HEK293T (cell line): ENCODE results near the gene RETREG2.

Experiments used
- CTCF ChIA-PET: fragments of 350-600 bp; formaldehyde crosslinking; extraction: SDS; loops from one replicate; lab custom pipeline; 2021; ENCODE audit warnings: antibody characterized with exemption, inconsistent platforms; lab: Yijun Ruan, JAX
- POLR2A ChIA-PET: fragments of 350-600 bp; formaldehyde crosslinking; extraction: SDS; loops from one replicate; lab custom pipeline; 2020; ENCODE audit warnings: antibody characterized with exemption, inconsistent platforms; lab: Yijun Ruan, JAX
- DNase-seq: peaks from one replicate; pipeline ENCODE4 v3.0.0; 2012; ENCODE audit warnings: mixed read lengths; ENCODE audit errors: extremely low spot score
- ARNT ChIP-seq: fragments of 450-650 bp; IDR thresholded peaks from 2 replicates; pipeline ENCODE4 v1.6.1; 2017; ENCODE audit warnings: mild to moderate bottlenecking
- BHLHE40 ChIP-seq: fragments of 450-650 bp; IDR thresholded peaks from 2 replicates; pipeline ENCODE4 v1.6.1; 2016; ENCODE audit warnings: mild to moderate bottlenecking, moderate library complexity, borderline replicate concordance
- CTBP1 ChIP-seq: fragments of 450-650 bp; IDR thresholded peaks from 2 replicates; pipeline ENCODE4 v1.6.1; 2016; ENCODE audit warnings: borderline replicate concordance
- ELF4 ChIP-seq: fragments of 450-650 bp; IDR thresholded peaks from 2 replicates; pipeline ENCODE4 v1.6.1; 2017; ENCODE audit warnings: antibody characterized with exemption
- FOXA1 ChIP-seq: fragments of 450-650 bp; IDR thresholded peaks from 2 replicates; pipeline ENCODE4 v1.6.1; 2016; ENCODE audit warnings: mild to moderate bottlenecking
- FOXK2 ChIP-seq: fragments of 450-650 bp; IDR thresholded peaks from 2 replicates; pipeline ENCODE4 v1.6.1; 2016; ENCODE audit warnings: mild to moderate bottlenecking
- FOXM1 ChIP-seq: fragments of 450-650 bp; IDR thresholded peaks from 2 replicates; pipeline ENCODE4 v1.6.1; 2017; ENCODE audit warnings: mild to moderate bottlenecking, borderline replicate concordance
- HDGF ChIP-seq: fragments of 450-650 bp; IDR thresholded peaks from 2 replicates; pipeline ENCODE4 v1.6.1; 2017; ENCODE audit warnings: antibody characterized with exemption, borderline replicate concordance
- L3MBTL2 ChIP-seq: fragments of 450-650 bp; conservative IDR thresholded peaks from 2 replicates; pipeline ENCODE4 v1.6.1; 2016; ENCODE audit warnings: mild to moderate bottlenecking
- LEF1 ChIP-seq: fragments of 450-650 bp; IDR thresholded peaks from 2 replicates; pipeline ENCODE4 v1.6.1; 2017; ENCODE audit warnings: mild to moderate bottlenecking, borderline replicate concordance
- NFRKB ChIP-seq: fragments of 450-650 bp; IDR thresholded peaks from 2 replicates; pipeline ENCODE4 v1.6.1; 2016; ENCODE audit warnings: mild to moderate bottlenecking, moderate library complexity
- SP1 ChIP-seq: fragments of 450-650 bp; IDR thresholded peaks from 2 replicates; pipeline ENCODE4 v1.6.1; 2017
- SUZ12 ChIP-seq: fragments of 450-650 bp; IDR thresholded peaks from 2 replicates; pipeline ENCODE4 v1.6.1; 2016; ENCODE audit warnings: mild to moderate bottlenecking
- TARDBP ChIP-seq: fragments of 450-650 bp; IDR thresholded peaks from 2 replicates; pipeline ENCODE4 v1.6.1; 2016
- ZNF384 ChIP-seq: fragments of 450-650 bp; IDR thresholded peaks from 2 replicates; pipeline ENCODE4 v1.6.1; 2016
- TF ChIP-seq, protein P1 (sequence below): fragments of 450-650 bp; IDR thresholded peaks from 2 replicates; pipeline ENCODE4 v1.6.1; 2016

The RETREG2 gene

DNA sequence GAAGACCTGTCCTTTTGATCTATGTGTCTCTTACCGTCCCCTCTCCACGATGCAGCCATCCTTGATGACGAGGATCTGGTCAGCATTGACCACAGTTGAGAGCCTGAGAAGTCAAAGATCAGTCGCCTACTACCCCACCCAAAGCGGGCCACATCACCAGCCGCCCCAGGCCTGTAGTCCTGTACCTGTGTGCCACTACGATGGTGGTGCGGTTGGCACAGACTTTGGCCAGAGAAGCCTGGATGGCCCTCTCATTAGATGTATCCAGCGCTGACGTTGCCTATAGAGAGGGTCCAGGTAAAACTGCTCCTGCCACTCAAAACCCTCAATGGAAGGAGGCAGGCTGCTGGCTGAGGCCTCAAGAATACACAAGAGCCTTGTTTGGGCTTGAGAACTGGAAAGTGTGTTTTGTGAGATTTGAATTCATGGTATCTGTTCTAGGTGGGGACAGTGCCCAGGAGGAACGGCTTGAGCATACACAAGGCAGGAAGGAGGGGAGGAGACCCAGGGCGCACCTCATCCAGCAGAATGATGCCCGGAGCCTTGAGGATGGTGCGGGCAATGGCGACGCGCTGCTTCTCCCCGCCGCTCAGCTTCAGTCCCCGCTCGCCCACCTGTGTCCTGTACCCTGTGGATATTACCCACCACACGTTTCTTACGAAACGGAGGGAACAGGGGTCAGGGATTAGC is 32.3 kb downstream of the RETREG2 start:
- CTCF ChIA-PET: no interaction called here
- POLR2A ChIA-PET: interaction anchor here (1.2 kb wide), 1 partner anchor 34 kb away, joined by 4 read pairs; the partner anchor contains the start of gene CNPPD1
- TF ChIP-seq CTBP1: no peak
- no peak for TF ChIP-seq L3MBTL2
- no peak for TF ChIP-seq NFRKB
- no peak for TF ChIP-seq TARDBP
- no peak for TF ChIP-seq SUZ12
- TF ChIP-seq FOXA1: no peak
- TF ChIP-seq FOXK2: no peak
- TF ChIP-seq ELF4: no peak
- TF ChIP-seq ZNF384: no peak
- TF ChIP-seq SP1: no peak
- TF ChIP-seq LEF1: no peak
- no peak for DNase-seq

DNA sequence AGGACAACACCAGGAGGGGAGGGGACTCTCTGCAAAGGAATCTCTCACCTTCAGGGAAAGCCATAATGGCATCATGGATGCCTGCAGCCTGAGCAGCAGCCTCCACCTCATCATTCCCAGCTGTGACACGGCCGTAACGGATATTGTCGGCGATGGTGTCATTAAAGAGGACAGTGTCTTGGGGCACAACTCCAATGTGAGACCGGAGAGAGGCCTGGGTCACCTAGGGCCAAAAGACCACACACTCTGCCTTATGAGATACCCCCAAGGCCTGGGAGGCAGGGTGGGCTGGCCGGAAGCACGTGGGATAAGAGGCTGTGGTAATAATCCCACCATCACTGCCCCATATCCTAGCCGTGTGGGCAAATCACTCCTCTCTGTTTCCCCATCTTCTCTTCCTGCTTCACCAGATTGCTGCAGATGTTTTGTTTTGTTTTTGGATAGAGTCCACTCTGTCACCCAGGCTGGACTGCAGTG is 32.8 kb downstream of the RETREG2 start:
- ChIA-PET CTCF (interaction anchor here (0.5 to 1.1 kb wide), 2 partner anchors 40 to 51 kb away, joined by 3 to 5 read pairs; no protein-coding TSS in a partner anchor), POLR2A (interaction anchor here (1.2 kb wide), 1 partner anchor 34 kb away, joined by 4 read pairs; the partner anchor contains the start of gene CNPPD1)
- DNase-seq: no peak
- TF ChIP-seq NFRKB: no peak
- no peak for TF ChIP-seq ZNF384
- no peak for TF ChIP-seq ELF4
- TF ChIP-seq FOXM1: no peak
- no peak for TF ChIP-seq HDGF
- TF ChIP-seq CTBP1: no peak
- TF ChIP-seq, protein P1, sequence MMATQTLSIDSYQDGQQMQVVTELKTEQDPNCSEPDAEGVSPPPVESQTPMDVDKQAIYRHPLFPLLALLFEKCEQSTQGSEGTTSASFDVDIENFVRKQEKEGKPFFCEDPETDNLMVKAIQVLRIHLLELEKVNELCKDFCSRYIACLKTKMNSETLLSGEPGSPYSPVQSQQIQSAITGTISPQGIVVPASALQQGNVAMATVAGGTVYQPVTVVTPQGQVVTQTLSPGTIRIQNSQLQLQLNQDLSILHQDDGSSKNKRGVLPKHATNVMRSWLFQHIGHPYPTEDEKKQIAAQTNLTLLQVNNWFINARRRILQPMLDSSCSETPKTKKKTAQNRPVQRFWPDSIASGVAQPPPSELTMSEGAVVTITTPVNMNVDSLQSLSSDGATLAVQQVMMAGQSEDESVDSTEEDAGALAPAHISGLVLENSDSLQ: no peak
- no peak for TF ChIP-seq FOXA1
- TF ChIP-seq FOXK2: no peak
- no peak for TF ChIP-seq SP1
- TF ChIP-seq TARDBP: no peak
- TF ChIP-seq BHLHE40: no peak
- no peak for TF ChIP-seq LEF1
- no peak for TF ChIP-seq ARNT
- TF ChIP-seq L3MBTL2: no peak
- TF ChIP-seq SUZ12: no peak

- TF ChIP-seq HDGF (no peak), TARDBP (no peak)
- ChIA-PET POLR2A (no interaction called here), CTCF (no interaction called here)
- DNase-seq: no peak
Observed at GRCh38 chr2:219213026-219213415, 34.9 kb downstream of the RETREG2 start.

DNA sequence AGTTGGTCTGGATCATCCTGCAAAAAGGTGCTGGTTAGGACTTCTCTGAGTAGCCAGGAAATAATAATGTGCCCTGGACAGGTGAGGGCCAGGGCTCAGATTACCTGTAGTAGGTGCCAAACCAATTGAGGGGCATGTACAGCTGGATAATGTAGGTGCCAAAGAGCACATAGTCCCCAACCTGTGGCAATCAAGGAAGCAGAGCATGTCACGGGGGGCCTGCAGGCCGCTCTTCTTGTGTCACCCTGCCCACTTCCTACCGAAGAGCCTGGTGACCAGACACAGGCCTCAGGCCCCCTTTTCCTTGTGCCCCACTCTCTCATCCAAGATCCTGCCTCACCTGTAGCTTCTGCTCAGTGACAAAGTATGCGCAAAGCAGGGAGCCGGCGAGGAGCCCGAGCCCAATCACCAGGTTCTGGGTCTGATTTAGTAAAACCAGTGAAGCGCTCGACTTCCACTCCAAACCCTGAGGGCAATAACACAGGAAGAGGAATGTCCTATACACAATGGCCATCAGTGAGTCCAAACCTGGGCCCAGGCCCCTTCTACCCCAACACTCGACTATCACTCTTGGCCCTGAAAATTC is 35.5 kb downstream of the RETREG2 start:
- no peak for DNase-seq
- POLR2A ChIA-PET: no interaction called here
- CTCF ChIA-PET: no interaction called here

GRCh38 chr2:219214141-219214540 is 36.1 kb downstream of the RETREG2 start:
- DNase-seq: no peak
- no peak for TF ChIP-seq FOXA1
- no peak for TF ChIP-seq HDGF
- no peak for TF ChIP-seq ARNT
- TF ChIP-seq L3MBTL2: no peak
- TF ChIP-seq ZNF384: no peak
- TF ChIP-seq BHLHE40: no peak
- no peak for TF ChIP-seq FOXM1
- no peak for TF ChIP-seq NFRKB
- CTCF ChIA-PET: no interaction called here
- POLR2A ChIA-PET: interaction anchor here (0.7 to 0.9 kb wide), 2 partner anchors 16 to 153 kb away, joined by 3 read pairs; no protein-coding TSS in a partner anchor

More for the DNA sequence above, 35.5 kb downstream of the RETREG2 start:
- TF ChIP-seq ARNT (no peak), ELF4 (no peak), BHLHE40 (no peak), HDGF (no peak), TARDBP (no peak), SP1 (no peak), FOXA1 (no peak)

DNA sequence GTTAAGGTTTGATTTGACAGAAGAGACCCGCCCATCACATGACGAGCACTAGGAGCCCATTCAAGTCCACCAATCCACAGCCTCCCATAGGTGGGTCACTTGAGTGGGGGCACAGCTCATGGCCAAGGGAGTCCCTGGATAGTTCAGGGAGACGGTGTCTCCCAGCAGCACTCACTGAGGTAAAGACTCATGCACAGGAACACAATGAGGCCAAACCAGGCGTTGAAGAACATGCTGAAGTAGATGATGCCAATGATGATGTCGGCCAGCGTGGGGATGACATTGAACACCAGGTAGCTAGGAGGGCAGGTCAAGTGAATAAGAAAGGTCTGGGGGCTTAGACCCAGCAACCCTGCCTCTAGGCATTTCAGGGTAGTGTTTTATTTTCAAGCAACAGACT is 36.7 kb downstream of the RETREG2 start:
- CTCF ChIA-PET: no interaction called here
- no peak for TF ChIP-seq L3MBTL2
- no peak for TF ChIP-seq ZNF384
- no peak for TF ChIP-seq LEF1
- TF ChIP-seq CTBP1: no peak
- no peak for TF ChIP-seq HDGF
- TF ChIP-seq ELF4: no peak
- no peak for TF ChIP-seq BHLHE40
- TF ChIP-seq TARDBP: no peak
- TF ChIP-seq FOXA1: no peak
- TF ChIP-seq SUZ12: no peak
- no peak for TF ChIP-seq SP1
- no peak for TF ChIP-seq ARNT
- POLR2A ChIA-PET: interaction anchor here (0.7 to 1.1 kb wide), 3 partner anchors 8 to 152 kb away, joined by 3 to 4 read pairs (median 3); partner anchors contain the start of gene ZFAND2B
- DNase-seq: no peak

- no peak for TF ChIP-seq BHLHE40
- no peak for TF ChIP-seq FOXA1
- TF ChIP-seq CTBP1: no peak
- TF ChIP-seq ZNF384: no peak
- TF ChIP-seq LEF1: no peak
- TF ChIP-seq, protein P1: no peak
- no peak for TF ChIP-seq SP1
- TF ChIP-seq ARNT: no peak
- POLR2A ChIA-PET: interaction anchor here (0.8 kb wide), 1 partner anchor 9 kb away, joined by 6 read pairs; the partner anchor contains the start of gene ZFAND2B
- CTCF ChIA-PET: no interaction called here
- no peak for DNase-seq
Observed at GRCh38 chr2:219215871-219216534, 37.9 kb downstream of the RETREG2 start.
